ENCODE results near the gene SLC16A13. TPM values are rescaled to one million over a fixed set of nuclear protein-coding genes. Genes with fewer than 3 reads are reported as not detected.

The SLC16A13 gene
- total and polyA plus RNA-seq, 2 donors (not counting 1 experiment from before 2014, with no cell fraction given), result 7.4 to 21.9 TPM

DNA sequence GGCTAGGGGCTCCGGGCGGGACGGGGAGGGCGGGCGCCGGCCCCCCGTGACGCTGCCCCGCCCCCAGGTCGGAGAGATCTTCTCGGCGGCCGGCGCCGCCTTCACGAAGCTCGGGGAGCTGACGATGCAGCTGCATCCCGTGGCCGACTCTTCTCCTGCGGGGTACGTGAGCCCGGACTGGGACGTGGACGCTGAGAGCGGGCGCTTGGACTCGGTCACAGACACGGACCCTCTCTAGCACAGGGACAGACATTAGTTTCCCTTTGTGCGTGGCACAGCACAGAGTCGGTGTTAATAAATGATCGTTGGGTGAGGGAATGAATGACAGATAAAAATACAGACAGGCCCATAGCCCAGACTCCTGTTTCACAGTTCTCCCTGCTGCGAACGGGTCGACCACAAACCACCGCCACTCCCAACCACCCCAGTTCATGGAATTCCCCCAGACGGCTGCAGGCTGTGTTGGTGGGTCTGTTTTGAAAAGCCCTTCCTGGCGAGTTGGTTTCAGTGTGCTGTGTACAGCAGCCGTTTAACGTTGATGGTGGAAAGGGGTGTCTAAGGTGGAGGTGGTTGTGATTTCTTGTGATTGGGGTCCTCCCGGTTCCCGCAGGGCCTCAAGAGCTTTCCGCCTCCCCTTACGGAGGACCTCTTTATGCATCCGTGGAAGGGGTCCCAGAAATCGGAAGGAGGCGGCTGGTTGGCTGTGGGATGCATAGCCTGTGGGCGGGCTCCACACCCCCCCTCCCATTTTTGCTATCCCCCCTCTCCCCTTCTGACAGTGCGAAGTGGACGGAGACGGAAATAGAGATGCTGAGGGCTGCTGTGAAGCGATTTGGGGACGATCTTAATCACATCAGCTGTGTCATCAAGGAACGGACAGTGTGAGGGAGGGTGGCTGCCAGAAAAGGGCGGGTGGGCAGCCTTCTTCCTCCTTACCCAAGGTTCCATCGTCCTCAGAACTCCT, 20.5 kb upstream of the SLC16A13 start:
- under 1% methylated on average over 33 of the region's 56 CpGs for WGBS (ENCODE audit: insufficient coverage)
- POLR2A ChIA-PET, result interaction anchor here (0.5 to 1.7 kb wide), 7 partner anchors 8 to 1961 kb away, joined by 3 to 9 read pairs (median 6); partner anchors contain the start of genes BCL6B, SLC16A11 and SLC16A13
- no peak for TF ChIP-seq EZH2 (IDR thresholded peaks at IDR 0.05; ENCODE audit: borderline replicate concordance, insufficient read depth, low read depth, low read length, poor library complexity, severe bottlenecking)
- TF ChIP-seq, protein P1, sequence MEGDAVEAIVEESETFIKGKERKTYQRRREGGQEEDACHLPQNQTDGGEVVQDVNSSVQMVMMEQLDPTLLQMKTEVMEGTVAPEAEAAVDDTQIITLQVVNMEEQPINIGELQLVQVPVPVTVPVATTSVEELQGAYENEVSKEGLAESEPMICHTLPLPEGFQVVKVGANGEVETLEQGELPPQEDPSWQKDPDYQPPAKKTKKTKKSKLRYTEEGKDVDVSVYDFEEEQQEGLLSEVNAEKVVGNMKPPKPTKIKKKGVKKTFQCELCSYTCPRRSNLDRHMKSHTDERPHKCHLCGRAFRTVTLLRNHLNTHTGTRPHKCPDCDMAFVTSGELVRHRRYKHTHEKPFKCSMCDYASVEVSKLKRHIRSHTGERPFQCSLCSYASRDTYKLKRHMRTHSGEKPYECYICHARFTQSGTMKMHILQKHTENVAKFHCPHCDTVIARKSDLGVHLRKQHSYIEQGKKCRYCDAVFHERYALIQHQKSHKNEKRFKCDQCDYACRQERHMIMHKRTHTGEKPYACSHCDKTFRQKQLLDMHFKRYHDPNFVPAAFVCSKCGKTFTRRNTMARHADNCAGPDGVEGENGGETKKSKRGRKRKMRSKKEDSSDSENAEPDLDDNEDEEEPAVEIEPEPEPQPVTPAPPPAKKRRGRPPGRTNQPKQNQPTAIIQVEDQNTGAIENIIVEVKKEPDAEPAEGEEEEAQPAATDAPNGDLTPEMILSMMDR (IDR thresholded peaks at IDR 0.05), result peak; percentile 51
- Histone ChIP-seq H3K27ac (ENCODE audit: low read length in 2 of 2) (peak overlapping the region; percentile 97 to 99), H3K4me3 (ENCODE audit: control extremely low read depth in 1 of 5, extremely low read depth in 1 of 5, insufficient read depth in 1 of 5, low read depth in 2 of 5, low read length in 4 of 5) (peak overlapping the region; percentile 51 to 100 (median 95)), H3K79me2 (ENCODE audit: control insufficient read depth, insufficient read depth, low read length) (peaks cover 47% of the 10 kb centered on the region), H3K4me1 (ENCODE audit: control insufficient read depth in 2 of 2, insufficient read depth in 2 of 2, low read length in 2 of 2) (peaks cover 35 to 53% of the 10 kb centered on the region in 2 donors), H4K20me1 (ENCODE audit: control insufficient read depth, insufficient read depth, low read length, poor library complexity, severe bottlenecking) (peaks cover 10% of the 10 kb centered on the region), H3K9ac (ENCODE audit: low read length) (peak overlapping the region; percentile 89), H3K4me2 (replicated peaks; ENCODE audit: low read depth, low read length, poor library complexity, severe bottlenecking) (peak overlapping the region; percentile 86), H3K36me3 (replicated peaks in 1 of 2; ENCODE audit: control extremely low read depth in 1 of 2, control insufficient read depth in 1 of 2, extremely low read depth in 1 of 2, insufficient read depth in 2 of 2, low read length in 1 of 2) (peaks cover 0 to 20% of the 10 kb centered on the region in 2 experiments), H3K9me3 (ENCODE audit: control extremely low read depth in 1 of 3, control insufficient read depth in 2 of 3, insufficient read depth in 1 of 3, low read length in 2 of 3) (peaks cover 0 to 3% (median 0%) of the 10 kb centered on the region in 3 donors), H2AFZ (ENCODE audit: insufficient read depth, low read depth, low read length, poor library complexity, severe bottlenecking) (peak overlapping the region; percentile 69), H3K27me3 (replicated peaks in 1 of 4; ENCODE audit: control extremely low read depth in 1 of 4, control insufficient read depth in 3 of 4, insufficient read depth in 4 of 4, low read length in 3 of 4) (no peaks in the 10 kb centered on the region)
- Mint-ChIP-seq H3K9me3 (ENCODE audit: insufficient read depth) (no peaks in the 10 kb centered on the region), H3K27me3 (no peaks in the 10 kb centered on the region), H3K4me1 (peaks cover 46% of the 10 kb centered on the region), H3K4me3 (peak overlapping the region; percentile 97), H3K27ac (peak overlapping the region; percentile 96)
- peak; percentile 89 for DNase-seq
- intact Hi-C loops (cut with micrococcal nuclease), result loop anchor here (1.0 to 10.0 kb wide), 7 partner anchors 7 to 1422 kb away; partner anchors contain the start of genes C17orf100, CD68, KDM6B and MED31
- CTCF ChIA-PET, result interaction anchor here (1.0 to 2.2 kb wide), 8 partner anchors 11 to 172 kb away, joined by 3 to 10 read pairs (median 4); partner anchors contain the start of gene SLC16A13
- peak; percentile 4 for ATAC-seq (ENCODE audit: low read depth)

Measured in B cell (primary cell).